ENCODE results near the gene AUTS2. TPM values are rescaled to one million over a fixed set of nuclear protein-coding genes. Genes with fewer than 3 reads are reported as not detected.

The AUTS2 gene
- total RNA-seq, 1 experiment from 2014 or later: 256 TPM

- no peak overlapping the region for H3K27ac Mint-ChIP-seq
Measured at GRCh38 chr7:70131817-70132216, 533.5 kb downstream of the AUTS2 start.

More at GRCh38 chr7:70131817-70132216, 533.5 kb downstream of the AUTS2 start:
- DNase-seq: no peak
- Histone ChIP-seq H4K91ac (ENCODE audit: insufficient read length, low read depth, low read length) (no peak overlapping the region), H2BK5ac (ENCODE audit: insufficient read length, low read length) (no peak overlapping the region), H2BK20ac (ENCODE audit: low read depth, low read length, poor library complexity, severe bottlenecking) (no peak overlapping the region), H2BK12ac (ENCODE audit: insufficient read length, low read depth, low read length) (no peak overlapping the region), H2AFZ (ENCODE audit: low read length) (no peak overlapping the region), H2AK5ac (ENCODE audit: insufficient read length, low read length) (no peak overlapping the region), H3T11ph (ENCODE audit: low read length) (no peak overlapping the region), H3K23me2 (ENCODE audit: insufficient read length, low read depth, low read length, poor library complexity, severe bottlenecking) (no peaks in the 10 kb centered on the region), H4K20me1 (ENCODE audit: control insufficient read depth, insufficient read depth, insufficient read length) (no peaks in the 10 kb centered on the region), H3K9ac (ENCODE audit: extremely low read depth, insufficient read length, low read length) (no peak overlapping the region), H3K27ac (ENCODE audit: insufficient read length, low read depth, low read length) (no peak overlapping the region), H4K8ac (replicated peaks; ENCODE audit: insufficient read length, low read depth, low read length) (no peak overlapping the region), H2BK120ac (ENCODE audit: low read depth, low read length, poor library complexity, severe bottlenecking) (no peak overlapping the region), H3K4me2 (ENCODE audit: insufficient read depth, insufficient read length, low read length) (no peak overlapping the region), H3K79me1 (ENCODE audit: insufficient read depth, low read depth, low read length, poor library complexity, severe bottlenecking) (no peaks in the 10 kb centered on the region), H3K56ac (ENCODE audit: insufficient read length, low read depth, low read length) (no peak overlapping the region), H3K4ac (ENCODE audit: low read depth, low read length) (no peak overlapping the region), H3K18ac (ENCODE audit: insufficient read length, low read depth, low read length) (no peak overlapping the region), H3K23ac (ENCODE audit: insufficient read length, low read depth, low read length) (no peak overlapping the region), H3K4me1 (ENCODE audit: insufficient read depth, low read length) (no peaks in the 10 kb centered on the region), H3K9me3 (ENCODE audit: control insufficient read depth, low read depth, low read length) (no peaks in the 10 kb centered on the region), H3K79me2 (ENCODE audit: insufficient read depth, low read length) (no peaks in the 10 kb centered on the region), H4K5ac (ENCODE audit: insufficient read length, low read depth, low read length) (no peak overlapping the region), H3K27me3 (ENCODE audit: insufficient read depth, low read length) (no peaks in the 10 kb centered on the region), H2BK15ac (ENCODE audit: low read depth, low read length) (no peak overlapping the region), H3K14ac (ENCODE audit: insufficient read depth, low read length) (no peak overlapping the region)
- no peak for TF ChIP-seq CTCF (conservative IDR thresholded peaks at IDR 0.05)
- Mint-ChIP-seq H3K36me3 (ENCODE audit: insufficient read depth in 1 of 3, low read depth in 3 of 3) (no peaks in the 10 kb centered on the region), H3K4me3 (no peak overlapping the region), H3K27me3 (ENCODE audit: low read depth) (no peaks in the 10 kb centered on the region), H3K9me3 (no peaks in the 10 kb centered on the region), H3K4me1 (peaks cover 9 to 25% of the 10 kb centered on the region in 2 experiments)
- no CpG with 5 or more reads among the region's 3 CpGs for WGBS (ENCODE audit: extremely low coverage, insufficient read length, low lambda C conversion rate)

Measured in H9 (cell line).